Stimulated activated CD4-positive, alpha-beta T cell treated with anti-CD3 and anti-CD28 coated beads, Interleukin-15, amount 100 ng/mL, for 1 hour (primary cell): Measurements from ENCODE around the gene GNAT2.

Source experiments
- DNase-seq, 2 donors: peaks; one replicate each; pipeline ENCODE4 v3.0.0-alpha.2; 2020; ENCODE audit warnings: low read depth in 1 of 2, low spot score in 1 of 2

The GNAT2 gene

GRCh38 chr1:109613361-109614147 is 5.9 kb downstream of the GNAT2 start:
- DNase-seq: no peak

GRCh38 chr1:109611308-109611990 is 8.0 kb downstream of the GNAT2 start:
- DNase-seq: no peak

- no peak for DNase-seq
Measured at GRCh38 chr1:109610609-109611307, 8.7 kb downstream of the GNAT2 start.

GRCh38 chr1:109609881-109610280 is 9.5 kb downstream of the GNAT2 start:
- no peak for DNase-seq

GRCh38 chr1:109605381-109605780 is 14.0 kb downstream of the GNAT2 start:
- DNase-seq: no peak

GRCh38 chr1:109603229-109603628 is 16.2 kb downstream of the GNAT2 start:
- DNase-seq: no peak

- DNase-seq: no peak
Measured at GRCh38 chr1:109598655-109599054, 20.8 kb downstream of the GNAT2 start.

- DNase-seq: no peak
Measured at GRCh38 chr1:109598156-109598555, 21.3 kb downstream of the GNAT2 start.

GRCh38 chr1:109595531-109595930 is 23.9 kb downstream of the GNAT2 start:
- no peak for DNase-seq

- no peak for DNase-seq
Measured at GRCh38 chr1:109592916-109593315, 26.5 kb downstream of the GNAT2 start.

- no peak for DNase-seq
Measured at GRCh38 chr1:109589679-109590078, 29.7 kb downstream of the GNAT2 start.

GRCh38 chr1:109589177-109589576 is 30.2 kb downstream of the GNAT2 start:
- no peak for DNase-seq

GRCh38 chr1:109586055-109586454 is 33.4 kb downstream of the GNAT2 start:
- DNase-seq: no peak

- DNase-seq: no peak
Measured at GRCh38 chr1:109584766-109585165, 34.6 kb downstream of the GNAT2 start.

- no peak for DNase-seq
Measured at GRCh38 chr1:109582021-109582420, 37.4 kb downstream of the GNAT2 start.

- DNase-seq: no peak
Measured at GRCh38 chr1:109579491-109579890, 39.9 kb downstream of the GNAT2 start.

GRCh38 chr1:109578947-109579443 is 40.4 kb downstream of the GNAT2 start:
- no peak for DNase-seq

GRCh38 chr1:109573785-109574184 is 45.6 kb downstream of the GNAT2 start:
- DNase-seq: no peak

- no peak for DNase-seq
Measured at GRCh38 chr1:109570414-109570813, 49.0 kb downstream of the GNAT2 start.

GRCh38 chr1:109569323-109569722 is 50.1 kb downstream of the GNAT2 start:
- no peak for DNase-seq

- no peak for DNase-seq
Measured at GRCh38 chr1:109567877-109568672, 51.3 kb downstream of the GNAT2 start.
